Gastrocnemius medialis (tissue), 4 donors: ENCODE data around the gene MUC5B.

Source experiments
- POLR2A ChIP-seq, 2 donors: fragments of 450-650 bp; IDR thresholded peaks; one replicate each; pipeline ENCODE4 v1.6.1; 2017; ENCODE audit warnings: antibody characterized with exemption in 2 of 2, mild to moderate bottlenecking in 2 of 2, moderate library complexity in 2 of 2
- TF ChIP-seq, protein P1 (sequence below), 5 experiments: fragments of 450-650 bp in 3 of 5; fragments of 200-600 bp in 2 of 5; sonication (generic) in 2 of 5; IDR thresholded peaks in 4 of 5; conservative IDR thresholded peaks in 1 of 5; 1 replicate in 4 of 5; 2 replicates in 1 of 5; pipeline ENCODE4 v1.5.1; 2016 to 2019; ENCODE audit warnings: antibody characterized with exemption in 5 of 5, mild to moderate bottlenecking in 3 of 5, moderate library complexity in 3 of 5

DNA sequence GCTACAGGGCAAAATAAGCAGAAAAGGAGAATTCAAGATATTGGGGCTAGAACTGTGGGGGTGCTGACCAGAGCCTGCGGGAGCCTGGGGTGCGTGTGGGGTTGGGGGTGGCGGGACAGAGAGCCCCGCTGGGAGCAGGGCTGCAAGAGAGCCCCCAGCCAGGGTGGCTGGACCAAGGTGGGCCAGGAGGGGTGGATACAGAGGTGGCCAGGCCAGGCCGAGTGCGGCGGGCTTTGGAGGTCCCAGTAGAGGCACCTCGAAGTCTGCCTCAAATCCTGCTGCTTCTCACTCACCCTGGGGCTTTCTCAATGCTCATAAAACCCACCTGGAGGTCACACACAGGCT lies 16.9 kb upstream of the MUC5B start:
- TF ChIP-seq, protein P1, sequence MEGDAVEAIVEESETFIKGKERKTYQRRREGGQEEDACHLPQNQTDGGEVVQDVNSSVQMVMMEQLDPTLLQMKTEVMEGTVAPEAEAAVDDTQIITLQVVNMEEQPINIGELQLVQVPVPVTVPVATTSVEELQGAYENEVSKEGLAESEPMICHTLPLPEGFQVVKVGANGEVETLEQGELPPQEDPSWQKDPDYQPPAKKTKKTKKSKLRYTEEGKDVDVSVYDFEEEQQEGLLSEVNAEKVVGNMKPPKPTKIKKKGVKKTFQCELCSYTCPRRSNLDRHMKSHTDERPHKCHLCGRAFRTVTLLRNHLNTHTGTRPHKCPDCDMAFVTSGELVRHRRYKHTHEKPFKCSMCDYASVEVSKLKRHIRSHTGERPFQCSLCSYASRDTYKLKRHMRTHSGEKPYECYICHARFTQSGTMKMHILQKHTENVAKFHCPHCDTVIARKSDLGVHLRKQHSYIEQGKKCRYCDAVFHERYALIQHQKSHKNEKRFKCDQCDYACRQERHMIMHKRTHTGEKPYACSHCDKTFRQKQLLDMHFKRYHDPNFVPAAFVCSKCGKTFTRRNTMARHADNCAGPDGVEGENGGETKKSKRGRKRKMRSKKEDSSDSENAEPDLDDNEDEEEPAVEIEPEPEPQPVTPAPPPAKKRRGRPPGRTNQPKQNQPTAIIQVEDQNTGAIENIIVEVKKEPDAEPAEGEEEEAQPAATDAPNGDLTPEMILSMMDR (IDR thresholded peaks at IDR 0.05 in 4 of 5, conservative IDR thresholded peaks at IDR 0.05 in 1 of 5): no peak
- TF ChIP-seq POLR2A (IDR thresholded peaks at IDR 0.05): no peak
